NCI-H2227 (cell line): Measurements from ENCODE around the gene ZNF19.

ENCODE experiments used
- DNase-seq: peaks from one replicate; lab custom pipeline; 2025; ENCODE audit not compliant: unreplicated experiment; lab: John Stamatoyannopoulos, UW

ZNF19 gene

DNA sequence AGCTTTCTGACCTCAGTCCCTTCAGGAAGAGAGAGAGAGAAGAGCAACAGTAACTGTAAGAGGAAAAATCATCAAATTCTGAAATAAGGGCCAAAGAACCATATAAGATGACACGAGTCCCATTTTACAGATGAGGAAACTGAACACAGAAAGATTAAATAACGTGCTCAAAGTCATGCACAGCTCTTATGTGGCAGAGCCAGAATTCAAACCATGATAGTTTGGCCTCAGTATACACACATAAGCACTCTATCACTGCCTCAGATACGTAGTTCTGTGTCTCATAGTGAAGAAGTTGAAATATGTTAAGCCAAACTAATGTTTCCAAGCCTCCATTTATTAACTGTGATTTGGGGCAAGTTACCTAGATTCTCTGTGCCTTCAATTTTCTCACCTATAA is 1.9 kb upstream of the ZNF19 start:
- DNase-seq = no peak

DNA sequence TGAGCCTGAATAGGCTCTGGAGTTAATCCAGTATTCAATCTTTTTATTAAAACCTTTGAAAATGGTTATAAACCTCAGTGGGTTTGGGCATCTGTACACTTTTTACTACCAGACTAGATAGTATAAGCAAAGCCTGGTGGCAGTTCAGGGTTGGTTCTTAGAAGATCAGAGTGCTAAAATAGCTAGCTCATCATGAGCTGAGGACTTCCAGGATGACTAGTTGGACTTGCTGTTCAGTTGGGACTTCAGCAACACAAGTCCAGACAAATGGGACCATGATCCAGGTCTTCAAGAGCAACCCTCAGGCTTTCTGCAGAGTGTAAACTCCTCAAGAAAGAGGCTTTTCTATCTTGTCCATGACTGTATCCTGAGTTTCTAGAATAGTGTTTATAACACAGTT is 1.2 kb upstream of the ZNF19 start:
- no peak for DNase-seq

DNA sequence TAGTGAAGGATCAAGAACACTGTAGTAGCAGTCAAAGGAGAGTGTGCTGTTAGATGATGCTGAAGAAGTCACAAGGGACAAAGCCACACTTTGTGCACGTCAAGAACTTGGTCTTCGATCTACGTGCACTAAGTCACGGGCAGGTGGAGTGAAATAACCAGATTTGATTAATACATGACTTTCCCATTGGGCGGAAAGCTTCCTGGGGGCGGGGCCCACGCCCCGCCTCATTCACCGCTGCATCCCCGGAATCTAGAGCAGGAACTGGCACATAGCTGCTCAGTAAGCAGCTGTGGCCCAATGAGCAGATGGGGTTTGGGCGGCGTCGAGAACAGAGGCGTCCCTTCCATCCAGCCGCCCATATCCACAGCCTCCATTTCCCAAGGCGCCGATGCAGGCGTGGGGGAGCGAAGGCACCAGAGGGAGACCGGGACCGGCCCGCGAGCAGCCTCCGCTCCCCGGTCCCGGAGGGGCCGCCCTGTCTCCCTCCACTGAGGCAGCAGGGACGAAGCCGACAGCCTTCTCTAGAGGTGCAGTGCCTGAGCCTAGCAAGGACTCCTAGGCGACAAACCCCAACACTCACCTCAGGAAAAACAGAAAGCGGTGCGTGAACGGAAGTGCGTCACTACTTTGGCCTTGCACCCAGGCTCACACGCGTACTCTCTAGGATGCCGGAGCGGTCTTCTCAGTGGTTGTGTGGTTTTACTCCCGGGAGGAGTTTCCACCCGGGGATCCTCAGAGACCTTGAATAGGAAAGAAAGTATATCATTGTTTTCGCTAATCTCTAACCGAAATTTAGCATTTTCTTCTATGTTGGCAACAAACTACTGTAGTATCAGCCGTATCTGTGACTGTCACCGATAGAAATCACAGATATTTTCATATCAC is 4.9 kb downstream of the ZNF19 start:
- peak; percentile 89 for DNase-seq

DNA sequence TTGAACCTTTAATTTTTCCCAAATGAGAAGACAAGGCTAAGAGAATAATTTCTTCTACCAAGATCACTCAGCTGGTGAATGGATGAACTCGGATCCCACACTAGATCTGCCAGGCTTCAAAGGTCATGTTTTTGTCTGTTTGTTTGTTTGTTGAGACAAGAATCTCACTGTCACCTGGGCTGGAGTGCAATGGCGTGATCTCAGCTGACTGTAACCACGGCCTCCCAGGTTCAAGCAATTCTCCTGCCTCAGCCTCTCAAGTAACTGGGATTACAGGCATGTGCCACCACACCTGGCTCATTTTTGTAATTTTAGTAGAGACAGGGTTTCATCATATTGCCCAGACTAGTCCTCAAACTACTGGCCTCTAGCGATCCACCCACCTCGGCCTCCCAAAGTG is 6.6 kb downstream of the ZNF19 start:
- DNase-seq = no peak

DNA sequence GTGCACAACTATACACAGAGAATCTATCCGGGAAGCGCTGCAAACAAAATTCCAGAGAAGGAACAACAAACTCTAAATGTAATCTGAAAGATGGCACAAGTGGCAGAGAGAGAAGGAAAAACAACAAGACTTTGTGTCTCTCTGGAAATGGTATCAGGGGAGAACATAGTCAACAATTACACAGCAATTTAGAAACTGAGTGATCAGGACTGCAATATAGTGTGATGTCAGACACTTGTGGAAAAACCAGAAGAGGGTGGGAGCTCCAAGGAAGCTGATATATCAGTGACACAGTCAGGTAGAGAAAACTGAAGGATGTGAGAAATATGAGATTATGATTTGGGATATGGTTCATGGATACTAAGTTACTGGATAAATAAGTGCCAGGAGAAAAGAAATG is 8.2 kb downstream of the ZNF19 start:
- no peak for DNase-seq

DNA sequence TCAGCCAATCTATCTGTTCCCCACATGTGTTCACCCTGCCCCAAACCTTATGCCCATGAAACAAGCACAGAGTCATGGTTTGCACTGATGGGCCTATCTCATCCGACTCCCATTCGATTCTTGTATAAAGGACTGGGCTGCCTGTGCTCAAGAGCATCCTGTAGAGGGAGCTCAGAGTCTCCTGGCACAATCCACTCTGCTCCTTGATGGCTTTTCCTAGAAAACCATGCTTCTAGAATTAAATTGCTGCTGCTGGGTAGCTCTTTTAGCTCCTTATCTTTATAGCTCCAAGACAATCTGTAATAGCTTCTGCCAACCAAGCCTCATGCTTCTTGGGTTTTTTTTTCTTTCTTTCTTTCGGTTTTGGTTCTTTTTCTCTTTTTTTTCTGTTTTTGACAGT is 9.7 kb downstream of the ZNF19 start:
- DNase-seq = peak; percentile 57

DNA sequence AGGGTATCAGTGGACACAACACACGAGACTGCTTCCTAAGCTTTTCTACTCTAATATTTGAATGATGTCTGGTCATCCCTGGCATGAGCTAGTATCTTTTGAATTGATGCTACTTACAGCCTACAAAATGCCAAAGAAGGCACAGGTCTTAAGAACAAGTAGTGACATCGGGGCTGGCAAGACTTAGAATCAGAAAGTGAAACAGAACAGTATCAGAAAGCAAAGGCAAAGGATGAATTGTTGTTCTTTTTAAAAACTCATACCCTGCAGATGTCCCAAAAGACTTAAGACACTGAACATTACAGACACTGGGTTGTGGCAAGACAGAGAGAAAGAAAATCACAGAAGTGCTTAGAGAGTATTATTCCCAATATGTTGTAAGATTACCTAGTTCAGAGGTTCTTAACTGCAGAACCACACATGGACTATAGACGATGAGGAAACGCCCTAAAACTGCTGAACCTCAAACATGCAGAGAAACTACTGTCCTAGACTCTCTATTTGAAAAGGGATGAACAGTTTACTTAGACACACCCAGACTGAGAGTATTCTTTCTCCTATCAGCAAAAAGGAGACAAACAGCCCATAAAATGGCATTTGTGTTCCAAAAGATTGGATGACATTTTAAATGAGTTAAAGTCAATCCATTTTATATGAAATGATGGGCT is 12.5 kb downstream of the ZNF19 start:
- DNase-seq = no peak

DNA sequence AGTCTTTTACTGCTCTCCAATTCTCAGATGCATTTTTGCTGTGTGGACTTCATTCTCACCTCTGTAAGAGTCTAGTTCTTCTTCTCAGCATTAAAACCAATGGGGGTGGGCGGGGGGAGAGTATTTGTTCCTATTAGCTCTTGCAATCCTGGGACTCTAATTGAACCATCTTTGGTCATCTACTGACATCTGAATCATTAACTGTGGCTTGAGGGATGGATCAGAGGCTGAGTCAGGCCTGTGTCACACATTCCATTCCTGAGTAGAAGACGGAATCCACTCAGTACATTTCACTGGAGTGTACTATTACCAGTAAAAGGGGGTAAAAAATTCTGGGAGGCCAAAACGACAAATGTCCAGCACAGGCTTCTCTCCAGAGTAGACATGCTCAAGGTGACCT is 14.3 kb downstream of the ZNF19 start:
- no peak for DNase-seq

DNA sequence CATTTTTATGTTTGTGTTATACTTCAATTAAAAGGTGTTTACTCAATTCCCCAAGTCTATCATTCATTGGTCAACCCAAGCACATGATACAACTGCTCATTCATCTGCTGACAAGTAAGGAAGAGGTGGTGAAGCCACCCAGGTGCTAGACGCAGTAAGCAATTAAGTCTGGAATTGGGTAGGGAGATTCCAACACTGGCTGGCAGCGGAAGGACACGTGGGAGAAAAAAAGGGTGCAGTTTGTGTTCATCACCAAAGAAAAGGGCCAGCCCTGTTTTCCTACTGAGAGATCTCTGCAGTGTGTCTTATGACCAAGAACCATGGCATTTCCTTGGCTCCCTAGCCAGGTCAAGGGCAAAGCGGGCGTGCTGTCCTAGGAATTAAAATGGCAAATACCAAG is 15.2 kb downstream of the ZNF19 start:
- DNase-seq = no peak

DNA sequence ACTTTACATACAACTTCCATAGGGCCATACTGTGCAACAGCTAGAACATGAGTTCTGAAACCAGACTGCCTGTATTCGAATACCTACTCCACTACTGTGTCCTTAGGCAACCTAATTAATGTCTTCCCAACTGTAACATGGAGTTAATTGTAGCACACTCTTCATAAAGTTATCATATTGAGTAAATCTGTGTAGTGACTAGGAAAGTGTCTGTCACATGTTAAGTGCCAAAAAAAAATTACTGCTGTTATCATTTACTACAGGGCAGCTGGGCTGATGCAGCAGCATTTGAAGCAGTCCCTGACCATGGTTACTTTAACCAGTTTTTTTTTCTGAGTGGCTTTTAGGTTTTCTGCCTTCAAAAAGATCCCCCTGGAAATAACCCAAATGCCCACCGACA is 16.2 kb downstream of the ZNF19 start:
- no peak for DNase-seq

DNA sequence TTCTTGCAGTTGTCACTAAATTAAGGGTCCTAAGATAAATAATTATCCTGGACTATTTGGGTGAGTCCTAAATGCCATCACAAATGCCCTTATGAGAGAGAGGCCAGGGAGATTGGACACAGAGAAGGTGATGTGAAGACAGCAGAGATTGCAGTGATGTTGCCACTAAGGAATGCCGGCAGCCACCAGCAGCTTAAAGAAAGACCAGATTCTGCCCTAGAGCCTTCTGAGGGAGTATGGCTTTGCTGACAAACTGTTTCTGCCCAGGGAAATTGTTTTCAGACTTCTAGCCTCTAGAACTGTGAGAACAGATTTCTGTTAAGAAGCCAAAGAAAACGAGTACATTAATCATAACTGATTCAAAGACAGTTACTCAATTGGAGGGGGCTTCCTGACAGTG is 17.1 kb downstream of the ZNF19 start:
- DNase-seq = no peak

DNA sequence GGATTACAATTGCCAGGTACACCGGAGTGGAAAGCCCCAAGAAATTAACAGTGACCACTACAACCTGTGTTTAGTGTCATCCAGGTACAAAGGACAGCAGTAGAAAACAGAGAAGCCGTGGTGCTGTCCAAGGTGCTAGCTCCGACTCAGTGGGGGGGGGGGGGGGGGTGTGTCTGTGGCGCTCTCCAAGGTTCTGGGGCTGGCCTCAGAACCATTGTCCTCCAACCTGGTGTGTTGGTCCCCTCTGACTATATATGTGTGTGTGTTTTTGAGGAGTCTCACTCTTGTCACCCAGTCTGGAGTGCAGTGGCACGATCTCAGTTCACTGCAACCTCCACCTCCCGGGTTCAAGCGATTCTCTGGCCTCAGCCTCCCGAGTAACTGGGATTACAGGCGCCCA is 21.3 kb downstream of the ZNF19 start:
- DNase-seq = no peak

DNA sequence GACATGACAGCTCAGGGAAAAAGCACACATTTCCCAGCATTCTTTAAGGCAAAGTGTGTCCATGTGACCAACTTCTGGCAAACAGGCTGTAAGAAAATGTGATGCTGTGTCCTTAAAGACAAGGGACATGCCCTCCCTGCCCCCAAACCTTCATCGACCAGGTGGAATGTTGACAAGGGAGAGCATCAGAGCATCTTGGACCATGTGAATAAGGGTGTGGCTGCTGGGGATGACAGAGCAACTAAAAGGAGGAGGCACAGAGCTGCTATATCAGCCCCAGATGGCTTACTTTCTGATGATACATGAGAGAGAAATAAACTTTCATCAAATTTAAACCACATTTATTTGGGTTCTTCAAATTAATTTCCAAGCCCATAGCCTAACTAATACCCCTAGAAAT is 24.9 kb downstream of the ZNF19 start:
- DNase-seq = no peak

DNA sequence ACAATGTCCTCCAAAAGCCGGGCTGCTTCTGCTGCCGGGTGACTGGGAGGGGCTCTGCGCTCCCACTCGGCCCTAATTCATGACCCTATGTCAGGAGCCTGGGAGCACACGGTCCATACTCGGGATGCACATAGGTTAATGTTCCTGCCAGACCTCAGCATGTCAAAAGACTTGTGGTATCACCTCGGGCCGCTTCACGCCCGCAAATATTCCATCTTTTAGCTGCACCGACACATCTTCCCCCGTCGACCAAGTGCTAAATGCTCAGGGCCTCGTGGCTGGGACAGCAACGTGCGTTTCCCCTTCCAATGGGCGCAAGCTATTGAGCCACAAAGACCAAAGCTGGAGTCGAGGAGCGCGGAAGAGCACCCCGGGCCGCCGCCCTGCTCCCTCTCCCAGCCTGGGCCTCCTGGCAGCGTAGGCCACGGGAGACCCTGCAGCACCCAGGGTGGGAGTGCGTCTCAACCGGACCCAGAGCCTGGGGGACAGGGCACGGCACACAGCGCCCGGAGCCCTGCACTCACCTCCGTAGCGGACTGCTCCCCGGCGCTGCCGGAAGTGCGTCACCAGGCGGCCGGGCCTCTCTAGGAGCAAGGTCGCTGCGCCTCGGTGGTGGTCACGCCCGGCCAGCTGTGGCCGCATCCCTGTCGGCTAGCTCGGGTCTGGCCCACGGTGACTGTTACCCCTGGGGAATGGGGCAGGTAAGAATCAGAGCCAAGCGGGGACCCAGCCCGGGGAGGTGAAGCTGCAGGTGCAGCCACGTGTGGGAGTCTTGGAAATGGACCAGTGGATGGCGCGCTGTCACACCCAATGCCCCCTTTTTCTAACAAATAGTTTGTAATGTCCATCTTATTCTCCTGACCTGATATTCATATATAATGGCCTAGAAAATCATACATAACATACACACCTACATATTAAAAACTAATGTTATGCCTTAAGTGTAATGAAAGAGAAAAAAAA is 27.2 kb downstream of the ZNF19 start, which contains the start of gene ZNF23:
Gene ZNF23 (minus strand): TSS at position 562 of the 963 bp plus-strand sequence. CDS start 5,451 bp downstream, outside the sequence.
- peak; percentile 82 for DNase-seq

DNA sequence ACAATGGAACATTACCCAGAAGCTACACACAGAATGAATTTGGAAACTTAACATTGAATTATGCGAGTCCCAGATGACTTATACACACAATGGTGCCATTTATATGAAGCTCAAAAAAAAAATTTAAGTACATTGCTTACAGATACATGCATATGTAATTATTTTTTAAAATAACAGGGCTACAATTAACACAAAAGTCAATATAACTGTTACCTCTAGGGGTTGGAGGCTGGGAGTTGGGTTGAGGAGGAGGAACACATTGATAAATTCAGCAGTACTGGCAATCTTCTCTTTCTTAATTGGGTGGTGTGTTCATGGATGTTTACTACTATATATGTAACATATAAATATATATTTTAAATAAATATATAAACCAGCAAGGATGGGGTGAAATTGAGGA is 28.2 kb downstream of the ZNF19 start:
- DNase-seq = no peak

DNA sequence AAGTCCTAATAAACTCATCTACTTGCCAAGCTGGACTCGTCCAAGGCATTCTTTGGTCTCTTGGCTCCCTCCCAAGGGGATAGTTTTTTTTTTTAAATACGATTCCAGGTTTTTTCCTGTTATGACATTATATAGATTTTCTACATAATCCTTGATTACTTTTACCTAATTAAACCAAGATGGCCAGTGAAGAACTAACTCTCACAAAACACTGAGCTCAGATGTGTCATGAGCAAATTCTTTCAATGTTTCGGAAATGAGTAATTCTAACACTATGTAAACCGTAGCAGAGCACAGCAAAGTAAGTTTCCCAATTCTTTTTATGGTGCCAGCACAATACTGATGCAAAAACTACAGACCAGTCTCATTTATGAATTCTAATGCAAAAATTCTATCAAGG is 28.9 kb downstream of the ZNF19 start:
- no peak for DNase-seq

DNA sequence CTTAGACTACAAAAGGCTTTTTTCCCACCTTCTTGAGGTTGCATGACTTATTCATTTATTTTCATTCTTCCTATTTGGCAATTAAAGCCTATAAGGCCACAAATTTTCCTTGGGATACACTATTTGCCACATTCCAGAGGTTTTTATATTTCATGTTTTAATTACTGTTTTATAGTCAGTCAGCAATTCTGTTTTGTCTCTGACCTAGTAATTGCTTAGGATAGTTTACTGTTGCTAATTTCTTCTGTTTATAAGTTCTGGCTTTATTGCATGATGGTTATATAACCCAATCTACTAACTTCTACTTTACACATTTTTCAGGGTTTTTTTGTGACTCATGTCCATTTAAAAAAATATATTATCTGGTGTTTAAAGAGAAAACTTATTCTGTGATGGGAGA is 29.6 kb downstream of the ZNF19 start:
- DNase-seq = no peak

DNA sequence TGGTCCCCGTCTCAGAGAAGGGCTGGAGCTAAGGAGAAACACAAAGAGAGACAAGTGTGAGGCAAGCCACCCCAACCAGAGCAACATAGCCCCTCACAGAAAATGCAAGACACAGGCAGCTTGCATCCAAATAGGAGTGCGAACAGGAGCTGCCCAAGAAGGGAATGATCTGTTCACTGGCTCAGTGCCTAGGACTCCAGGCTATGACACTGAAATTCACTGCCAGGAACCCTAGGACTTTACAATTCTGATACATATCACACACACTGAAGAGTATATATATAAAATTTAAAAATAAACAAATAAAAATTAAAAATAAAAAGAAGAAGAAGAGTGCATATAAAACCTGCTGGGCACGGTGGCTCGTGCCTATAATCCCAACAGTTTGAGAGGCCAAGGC is 32.3 kb downstream of the ZNF19 start:
- DNase-seq = no peak

DNA sequence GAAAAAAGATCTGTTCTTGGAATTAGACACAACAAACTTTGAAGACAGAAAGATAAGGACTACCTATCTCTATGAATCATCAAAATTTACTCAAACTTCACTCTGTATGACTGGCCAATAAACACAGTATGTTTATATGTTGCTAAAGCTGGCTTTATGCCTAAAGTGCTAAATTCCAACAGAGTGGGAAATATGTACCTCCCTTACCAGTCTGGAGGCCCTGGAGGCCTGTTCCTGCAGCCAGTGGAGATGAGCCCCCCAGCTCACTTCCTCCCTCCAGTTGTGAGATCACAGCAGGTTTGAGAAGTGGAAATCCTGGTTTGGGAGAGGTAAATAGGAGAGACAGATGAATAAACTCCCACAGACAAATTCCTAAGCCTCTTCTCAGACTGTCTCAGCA is 36.1 kb downstream of the ZNF19 start:
- no peak for DNase-seq

DNA sequence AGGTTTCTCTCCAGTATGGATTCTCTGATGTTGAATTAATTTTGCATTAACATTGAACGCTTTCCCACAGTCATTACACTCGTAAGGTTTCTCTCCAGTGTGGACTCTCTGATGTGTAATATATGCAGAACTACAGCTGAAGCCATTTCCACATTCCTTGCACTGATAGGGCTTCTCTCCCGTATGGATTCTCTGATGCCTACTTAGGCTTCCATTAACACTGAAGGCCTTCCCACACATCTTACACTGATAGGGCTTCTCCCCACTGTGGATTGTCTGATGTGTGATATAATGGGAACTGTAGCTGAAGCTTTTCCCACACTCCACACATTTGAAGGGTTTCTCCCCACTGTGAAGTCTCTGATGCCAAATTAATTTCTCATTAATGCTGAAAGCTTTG is 40.1 kb downstream of the ZNF19 start:
- no peak for DNase-seq

DNA sequence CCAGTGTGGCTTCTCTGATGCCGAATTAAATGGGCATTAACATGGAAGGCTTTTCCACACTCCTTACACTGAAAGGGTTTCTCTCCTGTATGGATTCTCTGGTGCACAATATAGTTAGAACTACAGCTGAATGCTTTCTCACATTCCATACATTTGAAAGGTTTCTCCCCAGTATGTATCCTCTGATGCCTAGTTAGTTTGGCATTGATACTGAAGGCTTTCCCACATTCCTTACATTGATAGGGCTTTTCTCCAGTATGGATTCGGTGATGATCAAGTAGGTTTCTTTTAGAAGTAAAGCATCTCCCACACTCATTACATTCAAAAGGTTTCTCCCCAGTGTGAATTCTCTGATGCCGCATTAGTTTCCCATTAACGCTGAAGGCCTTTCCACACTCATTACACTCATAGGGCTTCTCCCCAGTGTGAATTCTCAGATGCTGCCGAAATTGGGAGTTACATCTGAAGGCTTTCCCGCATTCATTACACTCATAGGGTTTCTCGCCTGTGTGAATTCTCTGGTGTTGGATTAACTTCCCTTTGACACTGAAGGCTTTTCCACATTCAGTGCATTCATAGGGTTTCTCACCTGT is 40.8 kb downstream of the ZNF19 start:
- no peak for DNase-seq
